Measurements from ENCODE around the gene PPP2R3B. TPM values are rescaled to one million over a fixed set of nuclear protein-coding genes. Genes with fewer than 3 reads are reported as not detected.

Gene PPP2R3B
- total RNA-seq, 2 donors from 2014 or later: 72.5 to 98.7 TPM

GRCh38 chrX:334331-334891 lies 52.3 kb downstream of the PPP2R3B start:
- DNase-seq: no peak
- Mint-ChIP-seq H3K4me1 (no peaks in the 10 kb centered on the region), H3K4me3 (no peak overlapping the region), H3K9me3 (peaks cover 14% of the 10 kb centered on the region), H3K27ac (no peak overlapping the region), H3K36me3 (ENCODE audit: low read depth) (peaks cover 40% of the 10 kb centered on the region), H3K27me3 (ENCODE audit: insufficient read depth) (no peaks in the 10 kb centered on the region)
- no peak for TF ChIP-seq CTCF (conservative IDR thresholded peaks at IDR 0.05)
- Histone ChIP-seq H3K27me3 (ENCODE audit: control insufficient read depth, insufficient read depth, low read length, poor library complexity, severe bottlenecking) (no peaks in the 10 kb centered on the region), H3K4me1 (ENCODE audit: control insufficient read depth, insufficient read depth, low read length) (no peaks in the 10 kb centered on the region), H3K4me3 (ENCODE audit: low read length) (no peak overlapping the region), H3K9me3 (ENCODE audit: control insufficient read depth, low read length) (no peaks in the 10 kb centered on the region), H3K9ac (ENCODE audit: extremely low read depth, low read length, poor library complexity, severe bottlenecking) (no peak overlapping the region), H3K27ac (ENCODE audit: low read depth, low read length) (no peak overlapping the region), H3K36me3 (ENCODE audit: control insufficient read depth, insufficient read depth, low read length) (peaks cover 16% of the 10 kb centered on the region)
- WGBS, 2 experiments (ENCODE audit: insufficient coverage in 1 of 2, insufficient read length in 1 of 2): 94 to 95% methylated on average over 50 to 53 of the region's 53 CpGs

GRCh38 chrX:333611-334311 lies 52.9 kb downstream of the PPP2R3B start:
- Histone ChIP-seq H3K27ac (ENCODE audit: low read depth, low read length) (no peak overlapping the region), H3K4me3 (ENCODE audit: low read length) (no peak overlapping the region), H3K4me1 (ENCODE audit: control insufficient read depth, insufficient read depth, low read length) (no peaks in the 10 kb centered on the region), H3K9me3 (ENCODE audit: control insufficient read depth, low read length) (no peaks in the 10 kb centered on the region), H3K9ac (ENCODE audit: extremely low read depth, low read length, poor library complexity, severe bottlenecking) (no peak overlapping the region), H3K27me3 (ENCODE audit: control insufficient read depth, insufficient read depth, low read length, poor library complexity, severe bottlenecking) (no peaks in the 10 kb centered on the region), H3K36me3 (ENCODE audit: control insufficient read depth, insufficient read depth, low read length) (peaks cover 14% of the 10 kb centered on the region)
- no peaks in the 10 kb centered on the region for H3K4me1 Mint-ChIP-seq
- H3K27ac Mint-ChIP-seq: no peak overlapping the region
- 93 to 94% methylated on average over 44 to 51 of the region's 51 CpGs for WGBS, 2 experiments (ENCODE audit: insufficient coverage in 1 of 2, insufficient read length in 1 of 2)
- no peak overlapping the region for H3K4me3 Mint-ChIP-seq
- H3K36me3 Mint-ChIP-seq (ENCODE audit: low read depth): peaks cover 37% of the 10 kb centered on the region
- no peak for DNase-seq
- TF ChIP-seq CTCF (conservative IDR thresholded peaks at IDR 0.05): no peak
- peaks cover 13% of the 10 kb centered on the region for H3K9me3 Mint-ChIP-seq
- no peaks in the 10 kb centered on the region for H3K27me3 Mint-ChIP-seq (ENCODE audit: insufficient read depth)

- no peak overlapping the region for H3K27ac Mint-ChIP-seq
- peaks cover 30% of the 10 kb centered on the region for H3K36me3 Mint-ChIP-seq (ENCODE audit: low read depth)
- Histone ChIP-seq H3K27me3 (ENCODE audit: control insufficient read depth, insufficient read depth, low read length, poor library complexity, severe bottlenecking) (no peaks in the 10 kb centered on the region), H3K4me3 (ENCODE audit: low read length) (no peak overlapping the region), H3K9ac (ENCODE audit: extremely low read depth, low read length, poor library complexity, severe bottlenecking) (no peak overlapping the region), H3K27ac (ENCODE audit: low read depth, low read length) (no peak overlapping the region), H3K9me3 (ENCODE audit: control insufficient read depth, low read length) (no peaks in the 10 kb centered on the region), H3K4me1 (ENCODE audit: control insufficient read depth, insufficient read depth, low read length) (no peaks in the 10 kb centered on the region), H3K36me3 (ENCODE audit: control insufficient read depth, insufficient read depth, low read length) (peaks cover 7% of the 10 kb centered on the region)
- no peaks in the 10 kb centered on the region for H3K4me1 Mint-ChIP-seq
- 92 to 96% methylated on average over 21 to 33 of the region's 33 CpGs for WGBS, 2 experiments (ENCODE audit: insufficient coverage in 1 of 2, insufficient read length in 1 of 2)
- no peak for TF ChIP-seq CTCF (conservative IDR thresholded peaks at IDR 0.05)
- DNase-seq: no peak
- no peaks in the 10 kb centered on the region for H3K27me3 Mint-ChIP-seq (ENCODE audit: insufficient read depth)
- no peak overlapping the region for H3K4me3 Mint-ChIP-seq
- H3K9me3 Mint-ChIP-seq: peaks cover 8% of the 10 kb centered on the region
These were observed 53.6 kb downstream of the PPP2R3B start for GRCh38 chrX:332916-333610.
